LNCAP (cell line): ENCODE data around the gene FGF1.

Source experiments
- TF ChIP-seq, protein P1 (sequence below): fragments of 450-650 bp; IDR thresholded peaks from 2 replicates; pipeline ENCODE4 v1.5.1; 2017; ENCODE audit warnings: mild to moderate bottlenecking

FGF1 gene

DNA sequence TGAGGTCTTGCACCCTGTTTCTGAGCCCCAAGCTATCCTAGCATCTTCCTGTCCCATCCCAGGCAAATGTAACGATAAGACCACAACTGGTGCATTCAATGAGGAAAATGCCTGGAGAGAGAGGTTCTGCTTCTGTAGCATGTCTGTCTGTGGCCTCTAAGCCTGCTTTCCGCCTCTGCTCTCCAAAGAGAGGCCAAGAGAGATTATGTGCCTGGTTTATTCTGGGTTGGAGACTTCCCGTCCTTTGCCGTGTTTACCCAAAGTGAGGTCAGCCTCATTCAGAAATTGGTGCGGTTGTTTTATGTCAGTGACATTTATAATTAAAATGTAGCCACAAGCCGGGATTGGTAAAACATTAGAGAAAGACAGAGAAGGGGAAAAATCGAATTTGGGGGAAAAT, 77.8 kb downstream of the FGF1 start:
- TF ChIP-seq, protein P1, sequence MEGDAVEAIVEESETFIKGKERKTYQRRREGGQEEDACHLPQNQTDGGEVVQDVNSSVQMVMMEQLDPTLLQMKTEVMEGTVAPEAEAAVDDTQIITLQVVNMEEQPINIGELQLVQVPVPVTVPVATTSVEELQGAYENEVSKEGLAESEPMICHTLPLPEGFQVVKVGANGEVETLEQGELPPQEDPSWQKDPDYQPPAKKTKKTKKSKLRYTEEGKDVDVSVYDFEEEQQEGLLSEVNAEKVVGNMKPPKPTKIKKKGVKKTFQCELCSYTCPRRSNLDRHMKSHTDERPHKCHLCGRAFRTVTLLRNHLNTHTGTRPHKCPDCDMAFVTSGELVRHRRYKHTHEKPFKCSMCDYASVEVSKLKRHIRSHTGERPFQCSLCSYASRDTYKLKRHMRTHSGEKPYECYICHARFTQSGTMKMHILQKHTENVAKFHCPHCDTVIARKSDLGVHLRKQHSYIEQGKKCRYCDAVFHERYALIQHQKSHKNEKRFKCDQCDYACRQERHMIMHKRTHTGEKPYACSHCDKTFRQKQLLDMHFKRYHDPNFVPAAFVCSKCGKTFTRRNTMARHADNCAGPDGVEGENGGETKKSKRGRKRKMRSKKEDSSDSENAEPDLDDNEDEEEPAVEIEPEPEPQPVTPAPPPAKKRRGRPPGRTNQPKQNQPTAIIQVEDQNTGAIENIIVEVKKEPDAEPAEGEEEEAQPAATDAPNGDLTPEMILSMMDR = no peak

DNA sequence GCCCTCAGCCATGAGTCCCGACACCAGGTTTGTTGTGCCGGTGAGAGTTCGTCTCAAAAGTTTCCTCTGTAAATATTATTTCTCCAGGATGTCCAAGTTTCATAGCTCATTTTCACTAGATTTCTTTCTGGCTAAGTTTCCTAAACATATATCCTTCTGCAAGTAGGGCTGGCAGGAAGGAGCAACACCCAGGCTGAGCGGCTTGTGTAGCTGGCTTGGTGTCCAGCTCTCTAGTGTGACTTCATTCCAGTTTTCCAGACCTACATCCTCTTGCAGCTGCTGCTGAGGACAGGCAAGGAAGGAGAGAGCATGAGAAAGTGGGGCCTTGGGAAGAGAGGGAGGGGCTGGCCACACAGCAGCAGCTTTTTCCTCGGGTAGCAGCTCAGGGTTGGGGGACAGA, 80.3 kb downstream of the FGF1 start:
- TF ChIP-seq, protein P1 = no peak

DNA sequence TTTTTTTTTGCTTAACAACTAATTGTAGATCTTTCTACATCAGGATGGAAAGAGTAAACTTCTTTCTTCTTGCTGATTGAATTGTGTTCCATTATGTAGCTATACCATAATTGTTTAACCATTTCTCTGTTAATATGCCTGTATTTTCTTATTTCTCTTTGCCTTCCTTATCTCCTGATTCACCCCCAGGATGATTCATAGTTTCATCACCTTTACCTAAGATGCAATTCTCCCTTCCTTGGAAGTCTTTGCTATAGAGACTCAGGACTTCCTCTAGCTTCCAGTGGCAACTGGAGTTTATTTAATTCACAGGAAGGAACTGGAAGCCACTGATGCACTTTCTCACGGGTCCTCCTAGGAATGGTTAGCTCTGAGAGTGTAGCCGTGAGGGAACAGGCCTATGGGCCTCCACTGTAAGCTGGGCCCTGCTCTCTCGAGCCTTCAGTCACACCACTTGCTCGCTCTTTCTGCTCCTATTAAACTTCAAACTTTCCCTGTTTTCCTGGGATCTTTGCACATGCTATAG, 83.1 kb downstream of the FGF1 start:
- TF ChIP-seq, protein P1 = no peak

DNA sequence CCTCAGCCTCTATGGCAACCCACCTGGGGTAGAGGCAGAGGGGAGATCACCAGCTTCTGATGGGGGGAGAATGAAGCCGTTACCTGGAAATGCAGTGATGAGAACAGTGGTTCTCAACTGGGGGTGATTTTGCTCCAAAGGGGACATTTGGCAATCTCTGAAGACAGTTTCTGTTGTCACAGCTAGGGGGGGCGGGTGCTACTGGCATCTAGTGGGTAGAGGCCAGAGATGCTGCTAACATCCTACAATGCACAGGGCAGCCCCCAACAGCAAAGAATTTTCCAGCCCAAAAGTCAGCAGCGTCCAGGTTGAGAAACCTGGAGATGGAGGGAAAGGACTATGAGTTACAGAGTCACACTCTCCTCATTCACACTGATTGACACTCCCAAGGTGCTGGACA, 84.5 kb downstream of the FGF1 start:
- TF ChIP-seq, protein P1 = no peak; the same call in 1 of the 2 replicates

DNA sequence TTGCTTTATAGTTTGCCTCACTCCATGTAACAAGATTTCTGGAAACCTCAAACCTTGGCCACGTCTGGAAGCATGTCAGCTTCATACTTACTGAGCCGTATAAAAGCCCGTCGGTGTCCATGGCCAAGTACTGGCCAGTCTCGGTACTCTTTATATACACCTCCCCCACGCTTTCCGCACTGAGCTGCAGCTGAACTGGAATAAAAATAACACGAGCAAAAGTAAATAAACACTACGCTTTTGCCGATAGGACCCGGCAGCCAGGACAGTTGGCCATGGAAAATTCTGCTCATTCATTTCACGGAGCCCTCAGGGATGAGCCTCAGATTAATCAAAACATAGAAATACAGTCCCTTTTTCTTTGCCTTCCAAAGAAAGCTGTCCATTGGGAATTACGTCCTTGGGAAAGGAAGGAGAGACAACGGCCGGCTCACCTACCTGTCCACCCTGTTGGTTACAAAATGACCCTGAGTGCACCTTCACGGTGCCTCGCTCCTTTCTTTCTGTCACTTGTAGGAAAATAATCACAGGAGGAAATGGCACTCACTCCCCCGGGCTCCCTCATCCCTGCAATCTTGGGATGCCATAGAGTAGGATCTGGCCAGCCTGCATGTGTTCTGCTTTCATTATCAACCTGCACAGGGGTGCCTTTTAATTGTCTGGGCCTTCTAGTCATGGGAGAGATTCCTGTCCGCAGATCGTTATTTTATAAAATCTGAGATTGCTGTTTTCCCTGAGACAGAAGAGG, 85.1 kb downstream of the FGF1 start:
- TF ChIP-seq, protein P1 = no peak

DNA sequence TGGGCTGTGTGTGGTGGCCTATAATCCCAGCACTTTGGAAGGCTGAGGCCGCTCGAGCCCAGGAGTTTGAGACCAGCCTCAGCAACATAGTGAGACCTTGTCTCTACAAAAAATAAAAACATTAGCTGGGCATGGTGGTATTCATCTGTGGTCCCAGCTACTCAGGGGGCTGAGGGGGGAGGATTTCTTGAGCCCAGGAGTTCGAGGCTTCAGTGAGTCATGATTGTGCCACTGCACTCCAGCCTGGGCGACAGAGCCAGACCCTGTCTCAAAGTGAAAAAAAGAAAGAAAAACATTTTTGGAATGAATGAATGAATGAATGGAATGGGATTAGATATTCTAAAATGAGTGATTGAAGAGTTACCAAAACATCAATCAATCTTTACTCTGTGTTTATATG, 85.8 kb downstream of the FGF1 start:
- TF ChIP-seq, protein P1 = no peak

DNA sequence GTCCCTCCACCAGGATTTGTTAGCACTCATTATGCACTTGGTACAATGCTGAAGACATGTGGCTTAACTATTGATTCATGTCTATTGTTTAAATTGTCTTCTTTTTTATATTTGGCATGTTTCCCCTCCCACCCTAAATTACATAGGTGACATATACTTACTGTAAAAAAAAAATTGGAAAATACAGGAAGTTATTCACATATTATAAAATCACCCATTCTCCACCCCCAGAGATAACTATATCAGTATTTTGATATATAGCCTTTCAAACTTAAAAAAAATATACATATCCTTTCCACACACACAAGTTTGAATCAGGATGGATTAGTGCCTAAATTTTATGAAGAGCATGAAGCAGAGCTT, 87.6 kb downstream of the FGF1 start:
- TF ChIP-seq, protein P1 = no peak
